GM18511 (cell line): ENCODE measurements around the gene VSIG10L.
A peak's percentile ranks its signal among the peaks of the same experiment; 100 is the strongest.

ENCODE experiments used
- ATAC-seq: cut with Tn5 transposase; IDR thresholded peaks from one replicate; pipeline ENCODE4 v1.9.1; 2021; ENCODE audit warnings: mild to moderate bottlenecking, moderate library complexity; ENCODE audit not compliant: unreplicated experiment

Gene VSIG10L

DNA sequence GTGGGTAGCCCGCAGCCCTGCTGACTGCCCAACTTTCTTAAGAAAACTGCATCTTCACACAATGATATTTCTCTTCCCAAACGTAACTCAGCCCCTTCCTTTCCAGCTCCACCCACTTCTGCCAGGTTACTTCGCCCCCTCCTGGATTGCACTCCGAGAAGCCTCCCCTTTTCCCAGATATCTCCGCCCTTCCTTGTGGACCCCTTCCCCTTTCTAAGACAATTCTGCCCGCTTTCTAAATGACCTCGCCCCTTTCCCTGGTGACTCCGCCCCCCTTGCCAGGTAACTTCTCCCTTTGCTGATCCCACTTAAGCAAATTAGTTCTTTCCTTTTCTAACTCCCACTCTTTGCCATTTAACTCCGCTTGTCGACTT lies 2.6 kb downstream of the VSIG10L start:
- peak; percentile 9 for ATAC-seq

DNA sequence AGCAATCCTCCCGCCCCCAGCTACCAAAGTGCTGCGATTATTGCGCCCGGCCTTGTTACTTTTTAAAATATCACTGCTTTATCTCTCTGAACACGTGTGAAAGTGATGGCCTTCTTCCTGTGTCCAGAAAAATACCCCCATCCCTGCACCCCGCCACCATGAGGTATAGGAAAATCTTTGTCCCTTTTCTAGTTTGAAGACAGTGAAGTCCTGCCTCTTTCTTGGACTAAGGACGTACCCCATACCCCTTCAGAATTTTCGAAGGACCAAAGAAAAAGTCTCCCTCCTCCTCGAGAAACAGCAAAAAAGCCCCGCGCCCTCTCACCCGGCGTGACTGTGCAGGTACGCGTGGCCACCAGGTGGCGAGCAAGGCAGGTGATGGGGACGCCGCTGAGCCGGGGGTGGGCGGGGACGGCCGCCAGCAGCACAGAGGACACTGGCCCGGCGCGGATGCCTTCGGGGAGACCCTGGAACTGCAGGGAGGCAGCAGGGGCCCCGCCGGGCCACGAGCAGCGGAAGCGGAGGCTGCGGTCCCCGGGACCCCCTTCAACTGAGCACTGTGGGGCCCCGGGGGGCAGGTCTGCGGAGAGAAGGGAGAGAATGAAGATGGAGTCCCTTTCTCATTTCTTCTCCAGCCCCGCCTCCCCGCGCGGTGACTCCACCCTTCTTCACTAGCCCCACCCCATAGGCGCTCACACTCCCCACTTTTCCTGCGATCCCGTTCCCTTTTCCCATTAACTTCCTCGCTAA lies 3.2 kb downstream of the VSIG10L start:
- ATAC-seq = peak; percentile 67

DNA sequence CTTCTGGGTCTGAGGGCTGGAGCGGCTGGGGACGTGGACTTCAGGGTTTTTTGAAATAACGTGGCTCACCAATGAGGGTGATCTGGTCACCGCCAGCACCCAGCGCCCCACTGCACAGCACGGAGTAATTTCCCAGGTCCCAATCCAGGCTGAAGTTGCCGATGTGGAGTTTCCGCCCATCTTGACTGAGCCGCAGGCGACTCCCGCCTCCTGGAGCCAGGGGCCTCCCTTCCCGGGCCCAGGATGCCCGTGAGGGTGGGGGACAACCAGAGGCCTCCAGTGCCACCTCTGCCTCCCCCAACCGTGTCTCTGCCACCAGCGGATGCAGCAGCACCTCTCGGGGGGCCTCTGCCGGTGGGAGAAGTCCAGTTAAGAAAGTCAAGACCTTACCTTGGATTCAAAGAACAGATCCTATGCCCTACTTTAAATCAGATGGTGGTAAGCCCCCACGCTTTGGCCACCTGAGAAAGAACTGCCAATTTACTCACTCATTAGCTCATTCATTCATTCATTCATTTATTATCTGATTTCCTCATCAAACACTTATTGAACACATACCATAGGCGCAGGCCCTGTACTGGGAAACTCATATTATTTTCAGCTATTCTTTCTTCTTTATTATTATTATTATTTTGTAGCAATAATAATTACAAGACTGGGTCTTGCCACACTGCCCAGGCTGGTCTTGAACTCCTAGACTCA lies 3.9 kb downstream of the VSIG10L start:
- no peak for ATAC-seq

DNA sequence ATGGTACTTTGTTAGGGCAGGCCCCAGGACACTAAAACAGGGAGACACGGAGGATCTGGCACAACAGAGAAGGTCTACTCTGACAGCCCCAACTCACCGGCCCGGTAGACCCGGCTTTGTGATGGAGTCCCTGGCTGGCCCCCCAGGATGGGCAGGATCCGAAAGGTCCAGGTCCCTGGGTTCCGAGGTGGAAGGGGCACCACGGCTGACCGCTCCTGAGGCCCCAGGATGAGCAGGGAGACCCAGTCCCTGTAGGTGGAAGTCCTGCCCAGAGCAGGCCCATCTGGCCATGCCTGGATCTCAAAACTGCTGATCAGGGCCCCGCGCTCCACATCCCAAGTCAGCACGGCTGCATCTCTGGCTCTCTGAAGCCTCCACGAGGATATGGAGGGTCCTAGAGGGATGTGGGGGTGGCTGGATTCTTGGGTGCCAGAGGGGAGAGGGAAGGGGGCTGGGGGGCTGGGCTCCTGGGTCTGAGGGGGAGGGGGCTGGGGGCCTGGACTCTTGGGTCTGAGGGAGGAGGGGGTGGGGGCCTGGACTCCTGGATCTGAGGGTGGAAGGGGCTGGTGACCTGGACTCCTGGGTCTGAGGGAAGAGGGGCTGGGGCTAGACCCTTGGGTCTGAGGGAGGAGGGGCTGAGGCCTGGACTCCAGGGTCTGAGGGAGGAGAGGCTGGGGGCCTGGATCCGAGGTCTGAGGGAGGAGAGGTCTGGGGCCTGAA lies 4.6 kb downstream of the VSIG10L start:
- ATAC-seq = no peak

DNA sequence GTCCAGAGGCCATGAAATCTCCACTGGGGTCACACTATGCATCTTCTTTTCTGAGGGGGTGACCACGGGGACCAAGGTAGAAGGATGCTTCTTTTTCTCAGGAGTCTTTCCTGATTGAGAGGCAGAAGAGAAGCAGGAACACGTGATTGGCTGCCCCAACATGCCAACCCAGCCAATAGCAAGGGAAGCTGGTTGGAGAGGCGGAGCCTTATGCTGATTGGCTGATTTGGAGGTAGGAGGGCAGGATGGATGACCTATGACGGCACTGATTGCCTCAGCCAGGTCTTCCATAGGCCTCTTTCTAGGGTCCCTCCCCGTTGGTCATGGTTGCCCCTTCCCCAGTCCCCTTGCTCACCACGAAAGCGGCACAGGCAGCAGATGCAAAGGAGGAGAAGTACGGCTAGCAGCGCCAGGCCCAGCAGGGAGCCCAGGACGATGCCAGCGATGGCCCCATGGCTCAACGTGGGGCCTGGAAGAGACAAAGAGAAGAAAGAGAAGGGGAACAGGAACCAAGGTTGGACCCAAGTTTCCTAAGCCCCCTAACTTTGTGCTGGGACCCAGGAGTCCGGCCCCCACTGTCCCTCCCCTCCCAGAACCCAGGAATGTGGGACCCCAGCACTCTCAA lies 8.0 kb downstream of the VSIG10L start:
- no peak for ATAC-seq

DNA sequence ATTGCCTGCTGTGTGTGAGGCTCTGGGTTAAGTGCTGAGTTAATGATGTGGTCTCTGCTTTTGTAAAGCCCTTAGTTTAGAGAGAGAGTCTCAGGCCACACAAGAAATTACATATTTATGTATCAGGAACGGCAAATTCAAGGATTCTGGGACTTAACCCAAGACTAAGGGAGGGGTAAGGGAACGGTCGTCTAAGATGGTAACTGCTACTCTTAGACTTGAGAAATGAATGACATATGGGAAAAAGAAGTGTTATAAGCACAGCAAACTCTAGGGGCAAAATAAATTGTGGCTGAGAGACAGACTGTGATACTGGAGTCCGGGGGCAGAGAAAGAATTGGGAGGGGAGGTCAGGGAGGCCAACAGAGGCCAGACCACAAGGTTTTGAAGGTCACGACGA lies 10.2 kb downstream of the VSIG10L start:
- ATAC-seq = no peak

DNA sequence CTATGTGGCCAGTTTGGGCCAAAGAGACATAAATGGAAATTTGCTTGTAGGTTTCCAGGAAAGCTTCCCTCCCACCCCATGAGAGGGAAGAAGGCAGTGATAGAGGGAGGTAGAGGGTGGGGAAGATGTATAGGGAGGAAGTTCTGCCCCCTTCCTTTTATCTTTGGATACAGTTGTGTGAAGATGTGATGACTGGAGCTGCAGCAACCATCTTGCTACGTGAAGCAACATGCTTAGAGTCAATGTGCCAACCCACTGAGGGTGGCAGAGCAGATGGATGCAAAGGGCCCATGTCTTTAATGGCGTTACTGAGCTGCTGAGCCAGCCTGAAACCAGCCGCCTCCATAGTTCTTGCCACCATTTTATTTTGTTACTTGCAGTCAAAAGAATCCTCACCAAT lies 10.7 kb downstream of the VSIG10L start:
- no peak for ATAC-seq

DNA sequence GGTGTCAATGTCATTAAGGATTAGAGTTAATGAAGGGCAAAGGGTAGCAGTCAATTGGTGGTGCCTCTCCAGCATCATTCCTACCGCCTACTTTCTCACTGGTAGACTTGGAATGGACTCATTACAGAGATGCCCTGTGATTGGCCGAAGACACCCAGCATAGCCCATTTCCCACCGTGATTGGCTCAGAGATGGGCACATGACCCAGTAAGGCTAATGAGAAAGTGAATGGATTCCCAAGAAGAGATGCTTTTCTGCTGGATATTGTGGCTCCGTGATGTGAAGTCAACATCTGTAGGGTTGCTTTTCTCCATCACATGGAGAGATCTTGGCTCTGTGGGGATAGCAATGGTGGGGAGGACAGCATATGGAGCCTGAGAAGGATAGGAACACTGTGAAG lies 11.6 kb downstream of the VSIG10L start:
- no peak for ATAC-seq

DNA sequence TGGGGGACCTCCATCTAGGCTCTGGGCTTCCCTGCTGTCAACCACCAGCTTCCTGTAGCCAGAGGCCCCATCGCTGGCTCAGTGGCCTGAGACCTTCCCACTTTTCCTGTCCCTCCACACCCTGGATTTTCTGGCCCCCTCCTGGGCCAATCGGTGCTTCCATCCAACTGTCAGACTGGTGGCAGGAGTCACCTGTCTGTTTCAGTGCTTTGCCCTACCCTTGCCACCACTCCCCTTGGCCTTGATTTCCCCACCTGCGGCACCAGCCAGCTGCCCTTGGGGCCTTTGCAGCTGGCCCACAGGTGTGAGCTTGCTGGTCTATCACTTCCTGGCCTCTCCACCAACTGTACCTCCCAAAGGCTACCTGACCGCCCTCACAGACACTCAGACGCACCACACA lies 12.5 kb downstream of the VSIG10L start:
- no peak for ATAC-seq

DNA sequence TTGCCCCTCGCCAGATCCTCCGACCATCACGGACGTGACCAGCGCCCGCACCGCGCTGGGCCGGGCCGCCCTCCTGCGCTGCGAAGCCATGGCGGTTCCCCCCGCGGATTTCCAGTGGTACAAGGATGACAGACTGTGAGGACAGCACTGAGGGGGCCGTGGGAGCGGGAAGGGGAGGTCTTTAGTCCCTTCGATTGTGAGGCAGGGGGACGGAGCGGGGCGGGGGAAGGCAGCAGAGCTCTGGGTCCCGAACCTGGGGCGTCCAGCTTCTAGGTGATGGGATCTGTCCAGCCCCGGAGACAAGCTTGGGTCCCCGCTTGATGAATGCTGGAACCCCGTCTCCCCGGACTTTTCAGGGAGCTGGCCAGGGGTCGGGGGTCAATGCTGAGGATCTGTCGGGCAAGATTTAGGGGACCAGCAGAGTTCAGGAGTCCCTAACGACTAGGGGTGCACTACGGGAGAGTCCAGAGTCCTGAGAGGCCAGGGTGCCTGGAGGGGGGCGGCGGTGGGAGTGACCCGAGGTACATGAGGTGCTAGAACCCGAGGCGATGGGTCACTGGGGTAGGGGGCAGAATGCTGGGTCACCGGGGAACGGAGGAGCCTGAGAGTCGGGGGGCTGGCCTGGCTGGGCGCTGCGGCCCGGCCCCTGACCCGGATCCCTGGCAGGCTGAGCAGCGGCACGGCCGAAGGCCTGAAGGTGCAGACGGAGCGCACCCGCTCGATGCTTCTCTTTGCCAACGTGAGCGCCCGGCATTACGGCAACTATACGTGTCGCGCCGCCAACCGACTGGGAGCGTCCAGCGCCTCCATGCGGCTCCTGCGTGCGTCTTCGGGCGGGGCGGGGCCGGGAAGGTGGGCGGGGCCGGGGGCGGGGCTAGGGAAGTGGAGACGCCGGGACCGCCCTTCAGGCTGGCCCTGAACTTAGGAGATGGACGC lies 14.6 kb downstream of the VSIG10L start:
- no peak for ATAC-seq

DNA sequence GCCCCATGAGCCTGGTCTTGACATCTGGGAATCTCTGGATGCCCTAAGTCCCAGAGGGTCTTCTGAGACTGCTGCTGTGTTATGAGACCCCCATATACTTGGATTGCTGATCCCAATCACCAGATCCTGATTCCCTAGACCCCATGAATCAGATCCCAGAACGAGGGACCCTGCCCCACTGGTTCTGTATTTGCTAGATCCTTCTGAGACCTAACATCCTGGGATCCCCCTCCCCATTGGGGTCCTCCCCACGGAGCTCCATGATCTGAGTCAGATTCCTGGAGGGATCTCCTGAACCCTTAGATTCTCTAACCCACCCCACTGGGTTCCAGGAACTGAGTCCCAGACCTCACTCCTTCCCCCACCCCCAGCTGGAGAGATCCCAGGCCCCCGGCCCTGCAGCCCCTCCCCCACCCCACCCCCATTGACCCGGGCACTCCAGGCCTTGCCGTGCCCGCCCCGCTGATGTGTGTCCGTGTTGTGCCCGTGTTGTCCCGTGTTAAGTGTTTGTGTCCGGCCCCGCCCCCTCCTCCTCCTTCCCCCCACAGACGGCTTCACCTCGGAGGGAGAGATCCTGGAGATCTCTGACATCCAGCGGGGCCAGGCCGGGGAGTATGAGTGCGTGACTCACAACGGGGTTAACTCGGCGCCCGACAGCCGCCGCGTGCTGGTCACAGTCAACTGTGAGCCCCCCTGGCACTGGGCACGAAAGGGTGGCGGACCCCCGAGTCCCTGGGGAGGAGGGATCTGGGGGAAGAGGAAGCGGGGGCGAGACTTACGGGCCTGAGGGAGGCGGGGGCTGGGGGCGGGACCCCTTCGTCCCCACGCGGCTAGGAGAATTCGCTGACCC lies 15.5 kb downstream of the VSIG10L start:
- ATAC-seq = no peak

DNA sequence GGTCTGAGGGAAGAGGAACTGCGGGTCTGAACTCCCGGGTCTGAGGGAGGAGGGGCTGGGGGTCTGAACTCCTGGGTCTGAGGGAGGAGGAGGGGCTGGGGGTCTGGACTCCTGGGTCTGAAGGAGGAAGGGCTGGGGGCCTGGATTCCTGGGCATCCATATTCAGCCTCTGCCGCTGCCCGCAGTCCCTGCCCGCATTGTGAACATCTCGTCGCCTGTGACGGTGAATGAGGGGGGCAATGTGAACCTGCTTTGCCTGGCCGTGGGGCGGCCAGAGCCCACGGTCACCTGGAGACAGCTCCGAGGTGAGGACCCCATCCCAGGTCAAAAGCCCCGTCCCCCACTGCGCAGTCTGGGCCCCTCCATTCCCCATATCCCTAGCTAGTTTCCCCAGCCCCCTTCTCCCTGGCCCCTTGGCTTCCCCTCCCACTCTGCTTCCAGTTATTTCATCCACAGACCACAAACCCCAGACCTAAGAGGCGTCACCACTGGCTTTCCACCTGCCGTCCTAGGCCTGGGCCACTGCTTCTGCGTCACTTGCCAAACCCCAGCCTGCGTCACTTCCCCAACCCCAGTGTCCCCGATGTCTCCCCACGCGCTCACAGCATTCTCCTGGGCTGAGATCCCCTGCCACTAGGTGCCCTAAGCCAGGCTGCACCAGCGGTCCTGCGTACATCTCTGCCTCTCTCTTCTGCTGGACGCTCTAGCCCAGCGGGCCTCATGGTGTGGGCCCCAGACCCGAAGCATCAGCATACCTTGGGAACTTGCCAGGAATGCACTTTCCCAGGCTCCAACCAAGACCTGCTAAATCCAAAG lies 16.6 kb downstream of the VSIG10L start:
- no peak for ATAC-seq

DNA sequence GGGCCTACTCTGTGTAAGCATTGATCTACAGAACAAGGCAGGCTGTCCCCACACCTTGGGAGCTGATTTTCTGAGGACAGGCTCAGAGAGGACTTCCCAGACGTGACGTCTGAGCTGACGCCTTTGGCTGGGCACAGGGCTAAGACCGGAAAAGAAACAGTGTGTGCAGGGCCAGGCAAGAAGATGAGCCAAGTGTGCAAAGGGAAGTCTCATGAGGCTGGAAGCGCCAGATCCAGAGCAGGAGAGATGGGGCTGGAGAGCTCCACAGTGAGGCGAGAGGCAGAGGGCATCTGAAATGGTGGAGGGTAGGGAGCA lies 17.8 kb downstream of the VSIG10L start:
- no peak for ATAC-seq

DNA sequence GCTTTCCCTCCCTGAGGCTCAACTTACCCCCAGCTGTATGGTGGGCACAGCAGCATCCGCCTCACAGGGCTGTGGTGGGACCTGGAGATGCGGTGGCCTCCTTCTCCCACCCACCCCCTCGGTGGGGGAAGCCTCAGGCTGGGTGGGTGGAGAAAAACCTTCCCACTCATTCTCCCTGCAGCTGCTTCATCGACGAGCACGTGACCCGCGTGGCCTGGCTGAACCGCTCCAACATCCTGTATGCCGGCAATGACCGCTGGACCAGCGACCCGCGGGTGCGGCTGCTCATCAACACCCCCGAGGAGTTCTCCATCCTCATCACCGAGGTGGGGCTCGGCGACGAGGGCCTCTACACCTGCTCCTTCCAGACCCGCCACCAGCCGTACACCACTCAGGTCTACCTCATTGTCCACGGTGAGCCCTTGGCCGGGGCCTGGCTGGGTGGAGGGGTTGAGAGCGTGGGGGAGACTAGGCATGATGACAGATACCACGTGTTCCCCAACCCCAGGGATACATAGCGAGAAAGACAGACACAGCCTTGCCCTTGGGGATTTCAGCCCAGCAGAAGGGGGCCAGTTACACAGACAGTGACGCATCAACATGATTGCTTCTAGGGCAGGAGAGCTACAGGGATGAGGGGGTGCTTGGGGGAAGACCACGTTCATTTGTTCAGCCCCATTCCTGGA lies 18.3 kb downstream of the VSIG10L start:
- ATAC-seq = no peak

DNA sequence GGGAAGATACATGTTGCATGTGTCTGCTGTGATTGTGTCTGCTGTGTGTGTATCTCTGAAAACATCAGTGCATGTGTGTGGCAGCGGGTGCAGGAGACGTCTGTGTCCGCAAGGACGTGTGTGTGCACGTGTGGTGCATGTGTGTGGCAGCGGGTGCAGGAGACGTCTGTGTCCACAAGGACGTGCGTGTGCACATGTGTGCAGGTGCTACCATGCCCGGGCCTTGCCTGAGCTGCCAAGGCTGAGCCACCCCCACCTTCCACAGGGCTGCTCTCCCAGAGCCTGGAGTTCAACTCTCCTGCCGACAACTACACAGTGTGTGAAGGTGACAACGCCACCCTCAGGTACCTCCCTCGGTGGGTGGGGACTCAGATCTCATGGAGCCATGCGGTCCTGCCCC lies 20.1 kb downstream of the VSIG10L start:
- ATAC-seq = no peak

DNA sequence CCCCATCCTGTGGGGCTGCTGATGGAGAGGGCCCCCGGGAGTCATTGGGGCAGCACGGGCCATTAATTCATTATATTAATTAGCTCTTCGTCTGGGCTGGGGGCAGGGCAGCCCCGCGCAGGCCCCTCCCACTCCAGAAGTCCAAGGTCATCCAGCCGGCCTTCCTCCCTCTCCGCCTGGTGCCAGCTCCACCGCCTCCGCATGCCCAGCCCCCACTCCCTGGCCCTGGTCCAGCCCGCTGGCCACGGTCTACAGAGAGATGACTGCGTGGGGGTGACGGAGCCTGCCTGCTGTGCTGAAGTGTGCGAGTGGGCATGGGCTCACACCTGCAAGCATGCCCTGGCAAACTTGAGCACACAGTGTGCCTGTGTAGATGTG lies 21.7 kb downstream of the VSIG10L start:
- no peak for ATAC-seq

DNA sequence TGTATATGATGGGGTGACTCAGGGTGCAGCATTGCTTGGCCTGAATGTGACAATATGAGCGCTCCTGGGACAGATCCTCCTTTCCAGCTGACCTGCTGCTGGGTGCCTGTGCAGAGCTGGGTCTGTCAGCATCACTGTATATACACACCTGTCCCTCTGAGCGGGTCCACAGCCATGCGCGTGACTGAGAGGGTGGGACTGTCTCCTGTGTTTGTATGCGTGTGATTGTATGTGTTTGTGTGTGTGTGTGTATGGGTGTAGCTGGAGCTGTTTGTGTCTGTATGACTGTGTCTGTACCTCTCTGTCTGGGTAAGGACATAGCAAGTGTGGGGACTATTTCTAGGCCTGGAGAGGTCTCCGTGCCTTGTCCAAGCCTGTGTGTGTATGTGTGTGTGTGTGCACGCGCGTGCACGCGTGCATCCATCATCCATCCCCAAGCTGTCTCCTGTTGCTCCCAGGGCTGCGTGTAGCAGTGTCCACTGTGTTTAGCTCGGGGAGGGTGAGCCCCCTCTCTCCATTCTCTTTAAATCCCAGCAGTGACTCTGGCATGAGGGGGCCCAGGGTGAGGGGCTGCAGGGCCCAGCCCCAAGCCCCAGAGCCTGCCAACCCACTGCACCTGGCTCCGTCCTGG lies 22.2 kb downstream of the VSIG10L start:
- no peak for ATAC-seq
